ENCODE data around the gene FOXJ3. TPM values are rescaled to one million over a fixed set of nuclear protein-coding genes. Genes with fewer than 3 reads are reported as not detected.

Gene FOXJ3
- 10 to 100 TPM; 39.6 to 46.2 TPM for total RNA-seq
- polyA plus RNA-seq (ENCODE audit: insufficient read length in 6 of 6): 10 to 100 TPM; 54.4 to 65.2 (median 59.7) TPM
- long read RNA-seq, donor 1, full-length matches to known transcripts: 8 of 39 reads
- long read RNA-seq, donor 1, partial matches to known transcripts: 31 of 39 reads
- long read RNA-seq, donor 1, other reads (novel, unspliced or antisense): 0 of 39 reads
- long read RNA-seq, donor 2, full-length matches to known transcripts: 7 of 42 reads
- long read RNA-seq, donor 2, partial matches to known transcripts: 35 of 42 reads
- long read RNA-seq, donor 2, other reads (novel, unspliced or antisense): 0 of 42 reads
- long read RNA-seq, donor 3, full-length matches to known transcripts: 6 of 19 reads
- long read RNA-seq, donor 3, partial matches to known transcripts: 13 of 19 reads
- long read RNA-seq, donor 3, other reads (novel, unspliced or antisense): 0 of 19 reads
- long read RNA-seq, donor 4, partial matches to known transcripts: 6 of 6 reads
- long read RNA-seq, donor 4, other reads (novel, unspliced or antisense): 0 of 6 reads
- long read RNA-seq, donor 5, transcript FOXJ3-207 (8 exons, 1,326 nt): major isoform, 9 of 15 reads
- long read RNA-seq, donor 5, partial matches to known transcripts: 6 of 15 reads
- long read RNA-seq, donor 5, other reads (novel, unspliced or antisense): 0 of 15 reads
- long read RNA-seq, donor 6, full-length matches to known transcripts: 2 of 13 reads
- long read RNA-seq, donor 6, partial matches to known transcripts: 11 of 13 reads
- long read RNA-seq, donor 6, other reads (novel, unspliced or antisense): 0 of 13 reads
- long read RNA-seq, donor 7, partial matches to known transcripts: 0 of 2 reads
- long read RNA-seq, donor 7, other reads (novel, unspliced or antisense): 0 of 2 reads
- long read RNA-seq, donor 8, full-length matches to known transcripts: 6 of 18 reads
- long read RNA-seq, donor 8, partial matches to known transcripts: 12 of 18 reads
- long read RNA-seq, donor 8, other reads (novel, unspliced or antisense): 0 of 18 reads
- long read RNA-seq, donor 9, full-length matches to known transcripts: 1 of 1 reads
- long read RNA-seq, donor 9, partial matches to known transcripts: 0 of 1 reads
- long read RNA-seq, donor 9, other reads (novel, unspliced or antisense): 0 of 1 reads
- long read RNA-seq, donor 10, partial matches to known transcripts: 4 of 4 reads
- long read RNA-seq, donor 10, other reads (novel, unspliced or antisense): 0 of 4 reads
- long read RNA-seq, donor 11, full-length matches to known transcripts: 4 of 21 reads
- long read RNA-seq, donor 11, partial matches to known transcripts: 17 of 21 reads
- long read RNA-seq, donor 11, other reads (novel, unspliced or antisense): 0 of 21 reads
- long read RNA-seq, donor 12, full-length matches to known transcripts: 6 of 6 reads
- long read RNA-seq, donor 12, partial matches to known transcripts: 0 of 6 reads
- long read RNA-seq, donor 12, other reads (novel, unspliced or antisense): 0 of 6 reads

GRCh38 chr1:42335050-42335808 lies at the start of gene FOXJ3:
FOXJ3 (minus strand) TSS chr1:42335235; CDS start chr1:42311093, 24,142 bp downstream.
- DNase-seq: peak; percentile 92 to 97 (median 96)
- Histone ChIP-seq H3K27me3 (no peaks in the 10 kb centered on the region), H3K27ac (peak within 1 kb of the TSS; percentile 88 to 93), H3K9me3 (no peaks in the 10 kb centered on the region), H3K4me3 (peak within 1 kb of the TSS; percentile 98 to 99), H3K36me3 (no peaks in the 10 kb centered on the region), H3K4me1 (peaks cover 24 to 44% of the 10 kb centered on the region in 2 donors)
- TF ChIP-seq CTCF (IDR thresholded peaks at IDR 0.05): no peak
- intact Hi-C loops (cut with DNase I): no loop called here
- peak; percentile 91 for ATAC-seq

- intact Hi-C loops (cut with DNase I): no loop called here
- TF ChIP-seq CTCF (IDR thresholded peaks at IDR 0.05): no peak
- Histone ChIP-seq H3K36me3 (no peaks in the 10 kb centered on the region), H3K27ac (no peak overlapping the region), H3K9me3 (no peaks in the 10 kb centered on the region), H3K27me3 (peaks cover 11 to 71% of the 10 kb centered on the region in 2 donors), H3K4me1 (peaks cover 6 to 15% of the 10 kb centered on the region in 2 donors), H3K4me3 (peak overlapping the region; percentile 50 to 51)
- ATAC-seq (no peak), DNase-seq (no peak)
Observed at GRCh38 chr1:42381280-42381673, 46.2 kb upstream of the FOXJ3 start.

- Histone ChIP-seq H3K9me3 (no peaks in the 10 kb centered on the region), H3K4me1 (peaks cover 6 to 15% of the 10 kb centered on the region in 2 donors), H3K4me3 (peak within 1 kb of the TSS; percentile 50 to 51), H3K27me3 (peaks cover 11 to 71% of the 10 kb centered on the region in 2 donors), H3K27ac (no peak within 1 kb of the TSS), H3K36me3 (no peaks in the 10 kb centered on the region)
- intact Hi-C loops (cut with DNase I): no loop called here
- ATAC-seq (peak; percentile 96), DNase-seq (peak; percentile 35 to 87 (median 46))
- no peak for TF ChIP-seq CTCF (IDR thresholded peaks at IDR 0.05)
Observed at GRCh38 chr1:42380586-42381279, 45.7 kb upstream of the FOXJ3 start, which contains the start of gene RIMKLA. RIMKLA (plus strand) TSS chr1:42380792; CDS start chr1:42380935, 143 bp downstream.

All from left lung (tissue), 14 donors.